CD14-positive monocyte (primary cell): Measurements from ENCODE around the gene CCDC43. TPM values are rescaled to one million over a fixed set of nuclear protein-coding genes. Genes with fewer than 3 reads are reported as not detected.

ENCODE experiments used
- DNase-seq, 3 donors: peaks; one replicate each; pipeline ENCODE4 v3.0.0-alpha.2; 2011 to 2022
- H2AFZ ChIP-seq: 2 replicates; pipeline ENCODE4 v1.6.0; 2012; ENCODE audit warnings: mild to moderate bottlenecking, low read depth, low read length, inconsistent platforms; ENCODE audit not compliant: insufficient read depth, poor library complexity, severe bottlenecking
- H3K27ac ChIP-seq, 2 donors: 1 replicate in 1 of 2; 2 replicates in 1 of 2; pipeline ENCODE4 v1.5.1; 2012 to 2013; ENCODE audit warnings: low read length in 2 of 2, control low read depth in 1 of 2, inconsistent platforms in 1 of 2, low read depth in 1 of 2, mild to moderate bottlenecking in 1 of 2
- H3K27me3 ChIP-seq, 2 donors: one replicate each; pipeline versions ENCODE4 v1.6.0 to v1.6.1; 2011 to 2013; ENCODE audit warnings: low read length in 2 of 2; ENCODE audit not compliant: control insufficient read depth in 2 of 2, insufficient read depth in 2 of 2
- H3K36me3 ChIP-seq, 2 donors: replicated peaks in 1 of 2; 1 replicate in 1 of 2; 2 replicates in 1 of 2; pipeline versions ENCODE4 v1.5.1 to v1.6.1; 2012 to 2013; ENCODE audit warnings: low read length in 2 of 2, control low read depth in 1 of 2, inconsistent platforms in 1 of 2, mild to moderate bottlenecking in 1 of 2; ENCODE audit not compliant: insufficient read depth in 2 of 2, control insufficient read depth in 1 of 2
- H3K4me1 ChIP-seq, 2 donors: 1 replicate in 1 of 2; 2 replicates in 1 of 2; pipeline versions ENCODE4 v1.5.1 to v1.6.1; 2012 to 2013; ENCODE audit warnings: low read length in 2 of 2, control low read depth in 1 of 2, inconsistent platforms in 1 of 2, mild to moderate bottlenecking in 1 of 2, moderate library complexity in 1 of 2; ENCODE audit not compliant: insufficient read depth in 2 of 2, control insufficient read depth in 1 of 2
- H3K4me2 ChIP-seq: replicated peaks from 2 replicates; pipeline ENCODE3; 2012; ENCODE audit warnings: low read length, moderate library complexity, mild to moderate bottlenecking; ENCODE audit not compliant: poor library complexity, severe bottlenecking; ENCODE audit errors: extremely low read depth
- H3K4me3 ChIP-seq, 3 experiments: fragments of 200-600 bp in 1 of 3; sonication (generic) in 1 of 3; replicated peaks in 1 of 3; 1 replicate in 2 of 3; 2 replicates in 1 of 3; pipeline ENCODE4 v1.5.1; 2011 to 2013; ENCODE audit warnings: low read length in 3 of 3, mild to moderate bottlenecking in 3 of 3, control low read depth in 2 of 3, low read depth in 2 of 3, inconsistent platforms in 1 of 3, moderate library complexity in 1 of 3
- H3K79me2 ChIP-seq: 2 replicates; pipeline ENCODE4 v1.6.0; 2012; ENCODE audit warnings: mild to moderate bottlenecking, control low read depth, inconsistent platforms, low read length, moderate library complexity; ENCODE audit not compliant: insufficient read depth
- H3K9ac ChIP-seq: 2 replicates; pipeline ENCODE4 v1.6.0; 2017; ENCODE audit warnings: low read length, mild to moderate bottlenecking; ENCODE audit not compliant: insufficient read depth, poor library complexity, severe bottlenecking
- H3K9me3 ChIP-seq, 2 donors: replicated peaks in 1 of 2; 1 replicate in 1 of 2; 2 replicates in 1 of 2; pipeline versions ENCODE4 v1.5.1 to v1.6.1; 2012 to 2013; ENCODE audit warnings: low read length in 2 of 2, control low read depth in 1 of 2; ENCODE audit not compliant: control insufficient read depth in 1 of 2, insufficient read depth in 1 of 2
- H4K20me1 ChIP-seq: 2 replicates; pipeline ENCODE4 v1.6.0; 2012; ENCODE audit warnings: mild to moderate bottlenecking, low read length, control low read depth, moderate library complexity; ENCODE audit not compliant: insufficient read depth
- H3K27ac Mint-ChIP-seq, 7 donors: one replicate each; pipeline ENCODE4 v1.8.0; 2020; ENCODE audit warnings: mild to moderate bottlenecking in 7 of 7, mixed read lengths in 7 of 7, moderate library complexity in 6 of 7, inconsistent platforms in 2 of 7
- H3K27me3 Mint-ChIP-seq, 3 donors: one replicate each; pipeline ENCODE4 v1.8.0; 2021 to 2022; ENCODE audit warnings: low read depth in 3 of 3, mild to moderate bottlenecking in 3 of 3, mixed read lengths in 3 of 3, moderate library complexity in 3 of 3, inconsistent platforms in 1 of 3
- H3K36me3 Mint-ChIP-seq, 2 donors: one replicate each; pipeline ENCODE4 v1.8.0; 2020; ENCODE audit warnings: mixed read lengths in 2 of 2, inconsistent platforms in 1 of 2, mild to moderate bottlenecking in 1 of 2
- H3K4me1 Mint-ChIP-seq: one replicate; pipeline ENCODE4 v1.8.0; 2020; ENCODE audit warnings: mild to moderate bottlenecking, mixed read lengths
- H3K4me3 Mint-ChIP-seq, 2 donors: one replicate each; pipeline ENCODE4 v1.8.0; 2020; ENCODE audit warnings: mild to moderate bottlenecking in 2 of 2, mixed read lengths in 2 of 2, moderate library complexity in 1 of 2
- H3K9me3 Mint-ChIP-seq, 7 donors: one replicate each; pipeline ENCODE4 v1.8.0; 2020 to 2022; ENCODE audit warnings: mixed read lengths in 7 of 7, mild to moderate bottlenecking in 6 of 7, moderate library complexity in 6 of 7, inconsistent platforms in 2 of 7
- WGBS: methylation state at CpG from one replicate; pipeline ENCODE4 v1.1.5; 2013; ENCODE audit warnings: missing lambda C conversion rate; ENCODE audit not compliant: insufficient coverage; 5-methylcytosine and 5-hydroxymethylcytosine counted together
- intact Hi-C, 2 donors: fragments of 100-400 bp; cut with micrococcal nuclease; formaldehyde crosslinking; loops; one replicate each; pipeline versions ENCODE4 v1.15.0 to v1.15.1; 2023
- polyA plus RNA-seq, 3 donors: library from polyadenylated mRNA; depleted of rRNA in 1 of 3; unstranded in 2 of 3; stranded (reverse) in 1 of 3; fragments of 300-500 nt in 2 of 3; fragments of >200 nt in 1 of 3; fragmentation: Illumina TruSeq in 2 of 3; gene quantifications; 1 replicate in 2 of 3; 2 replicates in 1 of 3; pipeline ENCODE4 v1.2.3, GENCODE V29; 2012 to 2021
- TF ChIP-seq, protein P1 (sequence below): fragments of 200-600 bp; IDR thresholded peaks from one replicate; pipeline ENCODE4 v1.8.0; 2022; ENCODE audit warnings: antibody characterized with exemption, mild to moderate bottlenecking

The CCDC43 gene
- polyA plus RNA-seq, 3 donors: 6.9 to 19.7 (median 12.8) TPM

GRCh38 chr17:44722254-44722653 lies 32.7 kb upstream of the CCDC43 start:
- peaks cover 22 to 58% of the 10 kb centered on the region in 2 donors for H3K36me3 ChIP-seq
- Mint-ChIP-seq H3K4me3 (no peak overlapping the region), H3K27ac (peak overlapping the region in 1 of 7 donors; percentile 23), H3K36me3 (peaks cover 30 to 77% of the 10 kb centered on the region in 2 donors), H3K9me3 (peaks cover 0 to 3% (median 0%) of the 10 kb centered on the region in 7 donors), H3K4me1 (no peaks in the 10 kb centered on the region), H3K27me3 (no peaks in the 10 kb centered on the region)
- H3K4me2 ChIP-seq: no peak overlapping the region
- no peaks in the 10 kb centered on the region for H3K27me3 ChIP-seq
- no peak for DNase-seq
- no peaks in the 10 kb centered on the region for H3K4me1 ChIP-seq
- no peak overlapping the region for H3K4me3 ChIP-seq
- intact Hi-C loops: no loop called here
- H2AFZ ChIP-seq: no peak overlapping the region
- TF ChIP-seq, protein P1, sequence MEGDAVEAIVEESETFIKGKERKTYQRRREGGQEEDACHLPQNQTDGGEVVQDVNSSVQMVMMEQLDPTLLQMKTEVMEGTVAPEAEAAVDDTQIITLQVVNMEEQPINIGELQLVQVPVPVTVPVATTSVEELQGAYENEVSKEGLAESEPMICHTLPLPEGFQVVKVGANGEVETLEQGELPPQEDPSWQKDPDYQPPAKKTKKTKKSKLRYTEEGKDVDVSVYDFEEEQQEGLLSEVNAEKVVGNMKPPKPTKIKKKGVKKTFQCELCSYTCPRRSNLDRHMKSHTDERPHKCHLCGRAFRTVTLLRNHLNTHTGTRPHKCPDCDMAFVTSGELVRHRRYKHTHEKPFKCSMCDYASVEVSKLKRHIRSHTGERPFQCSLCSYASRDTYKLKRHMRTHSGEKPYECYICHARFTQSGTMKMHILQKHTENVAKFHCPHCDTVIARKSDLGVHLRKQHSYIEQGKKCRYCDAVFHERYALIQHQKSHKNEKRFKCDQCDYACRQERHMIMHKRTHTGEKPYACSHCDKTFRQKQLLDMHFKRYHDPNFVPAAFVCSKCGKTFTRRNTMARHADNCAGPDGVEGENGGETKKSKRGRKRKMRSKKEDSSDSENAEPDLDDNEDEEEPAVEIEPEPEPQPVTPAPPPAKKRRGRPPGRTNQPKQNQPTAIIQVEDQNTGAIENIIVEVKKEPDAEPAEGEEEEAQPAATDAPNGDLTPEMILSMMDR: no peak
- H3K27ac ChIP-seq: no peak overlapping the region
- no peaks in the 10 kb centered on the region for H3K9me3 ChIP-seq
- no peaks in the 10 kb centered on the region for H3K79me2 ChIP-seq
- H4K20me1 ChIP-seq: no peaks in the 10 kb centered on the region
- 81% methylated on average over 3 of the region's 5 CpGs for WGBS
- H3K9ac ChIP-seq: no peak overlapping the region

GRCh38 chr17:44719444-44719843 lies 29.9 kb upstream of the CCDC43 start:
- Histone ChIP-seq H3K79me2 (no peaks in the 10 kb centered on the region), H2AFZ (no peak overlapping the region), H3K27me3 (no peaks in the 10 kb centered on the region), H3K4me1 (no peaks in the 10 kb centered on the region), H3K4me3 (no peak overlapping the region), H4K20me1 (no peaks in the 10 kb centered on the region), H3K9me3 (no peaks in the 10 kb centered on the region), H3K4me2 (no peak overlapping the region), H3K9ac (no peak overlapping the region), H3K27ac (no peak overlapping the region), H3K36me3 (peaks cover 22 to 48% of the 10 kb centered on the region in 2 donors)
- TF ChIP-seq, protein P1: no peak
- H3K4me1 Mint-ChIP-seq: no peaks in the 10 kb centered on the region
- WGBS: 100% methylated on average over 1 of the region's 1 CpG
- peaks cover 33 to 65% of the 10 kb centered on the region in 2 donors for H3K36me3 Mint-ChIP-seq
- peaks cover 0 to 3% (median 0%) of the 10 kb centered on the region in 7 donors for H3K9me3 Mint-ChIP-seq
- H3K4me3 Mint-ChIP-seq: no peak overlapping the region
- no peak overlapping the region for H3K27ac Mint-ChIP-seq
- intact Hi-C loops: loop anchor here in 1 of 2 donors (5.0 kb wide), 1 partner anchor 302 kb away; no protein-coding TSS in a partner anchor
- DNase-seq: no peak
- peaks cover 0 to 2% (median 0%) of the 10 kb centered on the region in 3 donors for H3K27me3 Mint-ChIP-seq
